UCSD-AML1 (cell line): ENCODE measurements around the gene RALA.

Source experiments
- DNase-seq: peaks from one replicate; lab custom pipeline; 2025; ENCODE audit not compliant: unreplicated experiment; lab: John Stamatoyannopoulos, UW

RALA gene

DNA sequence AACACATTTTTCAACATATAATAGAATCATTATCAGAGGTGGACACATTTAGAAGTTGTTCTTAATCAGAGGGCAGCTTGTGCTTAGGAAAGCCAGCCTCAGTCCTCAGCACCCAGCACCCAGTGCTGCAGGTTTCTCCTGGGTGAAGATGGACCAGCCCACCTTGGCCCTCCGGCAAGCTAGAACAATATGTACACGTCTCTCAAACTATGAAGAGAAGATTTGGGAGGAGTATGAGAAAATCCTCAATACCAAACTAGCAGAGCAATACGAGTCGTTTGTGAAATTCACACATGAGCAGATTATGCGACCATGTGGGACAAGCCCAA is 13.5 kb upstream of the RALA start:
- no peak for DNase-seq

DNA sequence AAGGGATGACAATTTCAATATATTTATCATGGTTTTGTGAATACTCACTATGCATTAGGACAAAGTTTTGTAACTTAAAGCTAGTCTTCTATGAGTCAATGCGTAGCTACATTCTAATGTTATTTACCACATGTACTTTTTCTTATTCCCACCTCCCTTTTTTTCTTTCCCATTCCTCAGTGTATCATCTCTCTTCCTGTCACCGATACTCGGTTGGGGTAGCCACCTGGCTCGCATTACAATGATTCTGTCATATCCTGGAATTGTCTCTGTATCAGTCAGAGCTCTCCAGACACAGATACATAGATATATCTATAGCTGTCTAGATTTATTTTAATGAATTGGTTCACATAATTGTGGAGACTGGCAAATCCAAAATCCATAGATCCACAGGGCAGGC is 9.8 kb upstream of the RALA start:
- DNase-seq, result no peak

DNA sequence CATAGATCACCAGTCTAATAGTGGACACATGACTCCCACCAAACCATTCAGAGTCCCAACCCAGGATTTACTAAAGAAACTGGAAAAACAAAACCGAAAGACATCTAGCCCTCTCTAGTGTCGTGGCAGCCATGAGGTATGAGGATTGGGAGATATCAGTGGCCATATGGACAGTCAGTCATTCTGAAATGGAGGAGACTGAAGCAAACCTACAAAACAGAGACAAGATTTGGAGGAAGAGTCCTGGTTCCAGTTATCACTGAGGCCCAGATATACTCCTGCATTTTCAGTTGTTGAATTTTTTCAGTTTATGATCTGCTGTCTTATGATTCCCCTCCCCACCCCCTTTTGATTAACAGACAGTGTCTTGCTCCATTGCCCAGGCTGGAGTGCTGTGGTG is 9.1 kb upstream of the RALA start:
- no peak for DNase-seq

DNA sequence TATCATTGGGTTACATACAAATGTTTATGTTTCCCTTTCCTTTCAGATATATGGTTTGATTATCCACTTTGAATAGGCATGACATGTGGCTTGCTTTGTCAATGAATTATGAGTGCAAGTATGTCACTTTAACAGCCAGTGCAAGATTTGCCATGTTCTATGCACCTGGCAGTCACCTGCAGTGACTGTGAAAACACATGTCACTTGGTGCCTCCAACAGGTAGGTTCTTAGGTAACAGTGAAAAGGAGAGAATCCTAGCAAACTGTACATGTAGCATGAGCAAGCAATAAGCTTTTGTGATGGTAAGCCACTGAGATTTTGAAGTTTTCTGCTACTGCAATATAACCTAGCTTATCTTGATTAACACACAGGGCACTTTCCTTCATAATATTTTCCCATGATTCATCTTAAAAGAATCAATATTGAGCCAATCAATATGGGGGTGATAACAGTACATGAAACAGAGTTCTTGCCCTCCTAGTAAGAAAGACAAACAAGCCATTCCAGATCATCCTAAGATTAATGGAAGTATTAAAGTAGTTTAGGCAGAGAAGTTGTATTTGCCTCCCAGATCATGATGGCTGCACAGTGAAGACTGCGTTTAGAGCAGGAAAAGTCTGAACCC is 7.9 kb upstream of the RALA start:
- DNase-seq, result no peak

DNA sequence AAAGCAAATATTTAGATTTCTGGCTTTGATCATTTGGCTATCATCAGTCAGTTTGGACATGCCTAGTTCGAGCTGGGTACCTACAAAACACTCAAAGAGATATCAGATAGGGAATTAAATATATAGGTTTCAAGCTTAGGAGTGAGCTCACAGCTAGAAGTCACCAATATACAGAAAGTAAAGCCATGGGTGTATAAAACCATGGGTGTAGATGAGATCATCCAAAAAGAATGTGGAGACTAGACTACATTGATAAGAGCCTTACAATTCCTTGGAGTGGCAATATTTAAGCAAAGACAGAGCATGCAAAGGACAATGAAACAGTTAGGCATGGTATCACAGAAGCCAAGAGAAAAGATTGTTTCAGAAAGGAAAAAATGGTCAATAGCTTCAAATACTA is 7.2 kb upstream of the RALA start:
- DNase-seq, result no peak

DNA sequence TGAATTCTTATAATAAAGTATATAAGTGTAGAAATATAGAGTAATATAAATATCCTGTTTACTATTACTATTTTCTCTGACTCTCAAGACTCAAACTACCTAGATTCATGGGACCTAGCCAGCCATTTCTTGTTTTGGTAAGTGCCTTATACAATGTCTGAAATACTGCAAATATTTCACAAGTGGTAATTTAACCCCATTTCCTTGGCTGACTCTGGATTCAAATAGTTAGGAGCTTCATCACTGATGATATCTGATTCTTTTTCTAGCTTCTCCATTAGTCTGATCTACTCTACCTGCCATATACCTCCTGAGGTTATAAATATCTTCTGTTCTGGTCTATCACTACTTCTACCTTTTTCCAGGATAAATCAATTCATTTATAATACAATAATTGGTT is 6.4 kb upstream of the RALA start:
- DNase-seq, result no peak

DNA sequence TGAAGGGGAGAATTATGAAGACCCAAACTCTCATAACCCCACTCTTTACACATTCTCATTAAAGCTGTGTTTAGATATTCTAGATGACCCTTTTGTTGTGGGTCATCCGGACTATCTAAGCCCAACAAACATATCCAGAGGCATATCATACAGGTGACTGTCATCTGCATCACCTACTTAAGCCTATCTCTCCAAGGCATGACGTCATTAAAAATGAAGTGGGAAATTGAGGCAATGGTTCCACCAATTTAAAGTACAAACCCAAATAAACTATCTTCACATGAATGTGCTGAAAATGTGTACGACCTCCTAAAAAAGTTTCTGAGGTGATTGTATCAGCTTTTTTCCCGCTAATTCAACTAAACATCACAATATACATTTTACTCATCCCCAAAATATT is 4.5 kb upstream of the RALA start:
- DNase-seq, result no peak

DNA sequence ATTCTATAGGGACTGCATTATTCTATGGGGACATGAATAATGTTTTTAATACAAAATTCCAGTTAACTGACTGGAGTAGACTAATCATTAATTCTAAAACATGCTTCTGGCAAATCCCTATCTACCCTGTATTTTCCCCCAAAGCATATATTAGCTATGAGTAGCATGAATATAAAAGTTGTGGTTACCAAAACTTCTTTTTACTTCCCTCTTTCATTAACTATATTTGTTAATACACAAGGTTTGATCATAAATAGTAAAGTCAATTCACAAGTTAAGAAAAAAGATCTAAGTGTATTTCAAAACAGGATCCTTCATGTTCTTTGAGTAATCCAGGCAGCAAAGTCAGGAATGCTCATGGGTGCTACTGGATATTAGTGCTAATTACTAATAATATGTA is 2.9 kb upstream of the RALA start:
- no peak for DNase-seq

DNA sequence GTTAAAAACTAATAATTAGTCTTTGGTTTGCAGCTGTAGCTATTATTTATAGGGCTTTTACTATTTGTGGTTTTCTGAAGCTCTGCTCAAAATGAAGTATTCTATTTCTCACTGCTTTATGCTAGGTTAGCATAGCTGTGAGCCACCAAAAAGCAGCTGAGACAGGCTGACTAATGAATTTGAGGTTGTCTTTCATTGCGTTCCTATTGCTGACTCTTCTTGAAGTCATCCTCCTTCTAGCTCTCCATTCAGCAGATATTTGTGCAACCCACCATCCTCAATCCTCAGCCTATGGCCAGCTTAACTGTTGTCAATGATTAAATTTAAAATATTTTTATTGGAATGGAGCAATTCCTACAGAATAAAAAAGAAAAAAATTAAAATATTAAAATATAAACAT is 2.1 kb upstream of the RALA start:
- DNase-seq, result no peak

DNA sequence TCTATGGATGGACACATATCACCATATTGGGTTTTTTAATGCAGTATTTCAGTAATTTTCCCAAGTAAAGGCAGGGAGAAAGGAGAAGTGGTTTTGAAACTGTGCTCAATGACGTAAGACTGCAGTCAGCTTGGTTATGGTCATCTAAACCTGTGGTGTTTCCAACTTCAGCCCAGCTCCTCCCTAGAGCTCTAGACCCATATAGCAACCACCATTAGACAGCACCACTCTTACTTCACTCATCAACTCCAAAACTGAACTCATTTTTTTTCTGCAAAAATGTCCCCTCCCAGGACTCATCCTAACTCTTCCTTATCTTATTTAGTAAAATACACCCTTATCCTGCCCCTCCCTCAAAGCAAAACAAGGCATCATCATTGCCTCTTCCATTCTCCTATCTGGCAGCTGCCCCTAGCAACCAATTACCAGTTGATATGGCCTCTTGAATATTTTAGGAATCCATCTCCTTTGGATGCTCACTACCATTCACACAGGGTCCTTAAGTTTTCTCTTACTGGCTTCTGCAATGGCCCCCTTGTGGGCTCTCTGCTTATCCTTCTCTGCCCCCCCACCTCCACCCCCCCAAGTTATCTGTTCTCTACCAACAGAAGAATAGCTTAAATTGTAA is 1.5 kb upstream of the RALA start:
- no peak for DNase-seq

DNA sequence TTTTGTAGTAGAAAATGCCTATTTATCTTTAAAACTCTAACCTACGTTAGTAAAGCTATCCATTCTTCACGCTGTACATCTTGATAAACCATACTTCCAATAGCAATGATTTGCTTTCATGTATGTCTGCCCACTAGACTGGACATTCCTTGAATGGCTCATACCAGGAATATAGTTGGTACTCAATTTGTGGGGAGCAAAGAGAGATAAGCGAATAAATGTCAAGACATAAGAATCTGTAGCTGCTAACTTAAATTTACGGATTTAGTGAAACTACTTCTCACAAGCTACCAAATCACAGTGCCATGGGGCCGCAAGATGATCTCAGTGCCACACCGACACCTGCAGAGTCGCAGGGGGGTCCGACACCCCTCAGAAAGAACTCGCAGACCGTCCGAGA is 763 bp upstream of the RALA start:
- no peak for DNase-seq

DNA sequence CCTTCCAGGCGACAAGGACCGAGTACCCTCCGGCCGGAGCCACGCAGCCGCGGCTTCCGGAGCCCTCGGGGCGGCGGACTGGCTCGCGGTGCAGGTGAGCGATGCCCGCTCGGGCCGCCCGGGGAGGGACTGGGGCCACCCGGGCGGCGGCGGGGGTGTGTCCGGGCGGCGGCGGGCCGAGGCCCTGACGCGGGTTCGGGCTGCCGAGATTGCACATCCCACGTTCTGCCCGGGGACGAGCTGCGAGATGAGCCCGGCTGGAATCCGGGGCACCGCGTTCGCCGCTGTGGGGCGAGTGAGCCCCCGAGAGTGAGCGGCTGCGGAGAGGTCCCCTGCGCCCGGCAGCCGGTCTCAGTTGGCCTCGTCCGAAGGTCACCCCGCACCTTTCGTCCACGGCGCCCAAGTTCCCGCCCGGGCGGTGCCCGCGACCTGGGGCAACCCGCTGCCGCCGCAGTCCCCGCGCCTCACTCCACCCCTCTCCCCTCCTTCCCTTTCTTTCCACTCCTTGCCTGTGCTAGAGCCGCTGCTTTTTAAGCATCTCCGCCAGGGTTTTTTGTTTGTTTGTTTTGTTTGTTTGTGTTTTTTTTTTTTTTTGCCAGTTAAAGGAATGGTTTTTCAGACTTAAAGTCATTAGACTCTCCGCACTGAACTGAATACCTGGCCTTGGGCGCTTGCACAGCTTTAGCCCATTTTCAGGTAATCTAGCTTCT is 515 bp downstream of the RALA start:
- peak; percentile 20 for DNase-seq

DNA sequence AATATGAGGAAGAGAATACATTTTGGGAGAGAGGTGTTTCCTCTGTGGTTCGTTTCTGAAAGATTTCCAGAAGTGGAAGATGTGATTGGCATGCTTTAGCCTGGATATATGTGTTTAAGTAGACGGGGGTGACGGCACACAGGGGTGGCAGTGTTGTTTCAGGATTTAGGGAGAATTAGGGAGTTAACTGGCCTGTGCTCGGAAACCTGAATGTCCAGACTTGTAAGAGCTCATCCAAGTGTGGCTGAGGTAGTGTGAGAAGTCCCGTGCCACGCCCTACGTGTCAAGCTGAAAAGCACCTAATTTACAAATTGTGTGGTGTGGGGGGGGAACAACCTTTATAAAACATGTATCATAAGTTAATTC is 1.1 kb downstream of the RALA start:
- DNase-seq, result peak; percentile 9

DNA sequence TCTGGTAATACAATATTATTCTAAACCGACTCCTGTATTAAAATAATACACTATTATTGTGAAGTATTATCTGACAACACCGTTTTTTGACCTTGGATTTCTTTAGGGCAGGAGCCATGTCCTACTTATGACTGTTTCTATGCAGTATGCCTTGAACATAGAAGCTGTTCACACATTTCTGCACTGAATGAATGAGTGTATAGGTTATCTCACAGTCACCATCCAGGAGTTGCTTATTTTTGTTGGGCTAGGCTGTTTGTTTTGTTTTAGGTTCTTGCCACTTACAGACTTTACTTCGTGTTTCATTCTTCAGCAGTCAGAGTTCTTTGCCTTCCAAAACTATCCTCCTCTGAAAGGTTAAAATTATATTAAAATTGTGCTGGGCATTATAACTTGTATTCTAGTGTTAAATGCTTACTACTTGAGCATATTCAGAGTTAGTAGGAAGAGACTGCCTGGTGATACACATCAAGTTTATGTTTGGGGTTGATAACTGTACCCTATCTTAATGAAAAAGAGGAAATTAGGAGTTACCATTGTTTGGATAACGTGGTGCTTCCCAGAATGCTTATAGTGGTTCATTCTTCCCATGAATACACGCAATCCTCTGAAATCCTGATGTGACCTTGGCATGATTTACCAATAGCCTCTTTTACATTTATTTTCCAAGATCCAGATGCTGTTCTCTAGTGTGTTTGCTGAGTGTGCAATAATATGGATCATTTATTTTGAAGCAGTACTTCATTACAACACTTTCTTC is 1.7 kb downstream of the RALA start:
- DNase-seq, result no peak

DNA sequence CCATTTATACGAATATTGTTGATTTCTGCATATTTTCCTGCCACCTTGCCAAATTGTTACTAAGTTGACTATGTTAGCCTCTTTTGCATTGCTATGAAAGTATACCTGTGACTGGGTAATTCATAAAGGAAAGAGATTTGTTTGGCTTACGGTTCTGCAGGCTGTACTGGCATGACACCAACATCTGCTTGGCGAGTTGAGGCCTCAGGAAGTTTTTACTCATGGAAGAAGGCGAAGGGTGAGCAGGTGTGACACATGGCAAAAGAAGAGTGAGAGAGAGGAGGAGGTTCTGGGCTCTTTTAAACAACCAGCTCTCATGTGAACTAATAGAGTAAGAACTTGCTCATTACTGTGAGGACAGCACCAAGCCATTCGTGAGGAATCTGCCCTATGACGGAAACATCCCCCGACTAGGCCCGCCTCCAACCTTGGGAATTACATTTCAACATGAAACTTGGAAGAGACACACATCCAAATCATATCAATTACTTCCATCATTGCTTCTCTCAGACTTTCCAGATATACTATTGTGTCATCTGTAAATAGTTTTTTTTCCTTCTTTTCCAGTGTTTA is 8.4 kb downstream of the RALA start:
- no peak for DNase-seq

DNA sequence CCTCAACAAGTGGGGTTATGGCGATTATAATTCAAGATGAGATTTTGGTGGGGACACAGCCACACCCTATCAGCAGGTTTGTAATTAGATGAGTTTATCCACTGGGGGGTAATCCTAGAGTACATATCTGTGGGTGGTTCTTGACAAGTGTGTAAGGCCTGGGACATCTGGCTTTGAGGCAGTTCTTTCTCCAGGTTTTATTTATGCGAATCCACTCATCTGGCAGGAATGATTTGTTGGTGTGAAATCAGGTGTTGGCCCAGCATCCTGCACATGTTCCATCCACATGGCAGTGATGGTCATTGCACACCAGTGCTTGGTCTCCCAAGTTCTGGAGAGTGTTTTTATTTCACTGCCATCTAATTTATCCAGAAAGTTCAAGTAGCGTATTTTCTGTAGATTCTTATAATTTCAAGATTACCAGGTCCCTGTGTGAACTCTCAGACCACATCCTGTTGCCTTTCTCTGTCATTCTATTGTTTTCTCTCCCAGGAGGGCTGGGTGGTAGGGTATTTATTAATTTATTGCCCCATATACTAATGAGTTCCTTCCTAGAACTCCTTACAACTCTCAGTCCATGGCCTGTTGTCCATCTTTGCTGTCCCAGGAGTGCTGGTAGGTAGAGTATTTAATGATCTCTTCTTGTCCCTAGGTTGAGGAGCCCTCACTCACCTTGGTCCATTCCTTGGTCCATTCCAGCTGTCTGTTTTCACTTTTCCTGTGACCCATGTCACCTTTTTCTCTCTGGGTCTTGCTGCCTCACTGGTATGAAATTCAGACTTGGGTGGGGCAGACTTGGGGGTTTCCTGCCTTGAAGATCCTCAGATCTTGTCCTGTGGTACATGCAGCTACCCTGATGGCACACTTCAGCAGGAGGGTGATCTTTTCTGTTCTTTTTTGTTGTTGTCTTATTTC is 10.4 kb downstream of the RALA start:
- no peak for DNase-seq

DNA sequence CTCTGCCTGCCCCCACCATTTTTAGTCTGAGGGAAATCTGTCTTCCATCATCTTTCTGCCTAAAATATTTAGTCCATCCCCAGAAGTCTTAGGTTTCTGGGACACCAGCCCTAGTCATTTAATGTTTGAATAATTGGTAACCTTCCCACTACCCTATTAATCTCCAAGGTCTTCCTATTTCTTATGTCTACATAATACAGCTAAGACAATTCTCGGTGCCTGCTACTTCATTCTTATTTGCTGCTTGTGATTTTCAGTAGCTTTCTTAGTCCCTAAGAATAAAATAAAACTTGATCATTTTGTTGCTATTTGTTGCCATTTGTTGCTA is 11.1 kb downstream of the RALA start:
- no peak for DNase-seq

DNA sequence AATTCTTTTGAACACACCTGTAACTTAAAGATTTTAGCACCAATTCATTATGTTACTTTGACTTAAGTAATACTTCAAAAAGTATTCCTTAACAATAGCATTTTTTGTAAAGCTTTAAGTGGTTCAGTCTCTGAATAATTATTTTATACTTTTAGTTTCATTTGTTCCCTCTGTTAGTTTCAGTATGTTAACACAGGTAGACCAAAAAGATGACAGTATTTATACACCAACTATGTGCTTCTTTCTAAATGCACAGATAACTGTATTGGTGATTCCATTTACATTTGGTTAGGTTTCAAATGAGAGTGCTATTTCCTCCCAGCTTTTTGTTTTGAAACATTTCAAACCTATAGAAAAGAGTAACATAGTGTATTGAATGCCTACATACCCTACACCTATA is 14.0 kb downstream of the RALA start:
- no peak for DNase-seq

DNA sequence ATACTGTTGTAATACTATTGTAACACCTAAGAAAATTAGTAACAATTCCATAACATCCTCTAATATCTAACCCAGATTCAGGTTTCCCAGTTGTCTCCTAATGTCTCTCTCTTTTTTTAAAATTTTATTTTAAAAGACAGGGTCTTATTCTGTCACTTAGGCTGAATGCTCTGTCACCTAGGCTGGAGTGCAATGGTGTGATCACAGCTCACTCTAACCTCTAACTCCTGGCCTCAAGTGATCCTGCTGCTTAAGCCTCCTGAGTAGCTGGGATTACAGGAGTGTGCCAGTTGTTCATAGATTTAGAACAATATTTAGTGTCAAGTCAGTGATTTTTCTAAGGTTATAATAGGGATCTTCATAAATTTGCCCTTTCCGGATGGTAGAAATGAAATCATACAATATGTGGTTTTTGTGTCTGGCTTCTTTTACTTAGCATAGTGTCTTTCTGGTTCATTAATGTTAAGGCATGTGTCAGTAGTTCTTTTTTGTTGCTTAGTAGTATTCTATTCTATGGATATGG is 14.7 kb downstream of the RALA start:
- DNase-seq, result no peak

DNA sequence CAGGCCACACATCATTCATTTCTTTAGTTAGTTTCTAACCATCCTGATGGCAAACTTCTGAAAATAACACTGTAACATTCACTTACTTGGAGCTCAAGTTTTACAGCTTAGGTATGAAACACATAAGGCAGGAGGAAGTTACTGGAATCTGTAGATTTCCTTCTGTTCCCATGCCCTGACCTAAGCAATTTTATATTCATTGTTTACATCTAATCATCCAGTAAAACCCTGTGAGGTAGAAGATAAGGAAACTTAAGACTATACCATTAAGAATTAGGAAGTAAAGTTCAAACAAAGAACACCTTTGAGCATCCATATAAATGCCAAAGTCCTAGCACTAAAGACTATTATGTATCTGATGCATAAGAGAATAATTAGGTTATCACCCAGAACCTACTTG is 19.5 kb downstream of the RALA start:
- DNase-seq, result no peak

DNA sequence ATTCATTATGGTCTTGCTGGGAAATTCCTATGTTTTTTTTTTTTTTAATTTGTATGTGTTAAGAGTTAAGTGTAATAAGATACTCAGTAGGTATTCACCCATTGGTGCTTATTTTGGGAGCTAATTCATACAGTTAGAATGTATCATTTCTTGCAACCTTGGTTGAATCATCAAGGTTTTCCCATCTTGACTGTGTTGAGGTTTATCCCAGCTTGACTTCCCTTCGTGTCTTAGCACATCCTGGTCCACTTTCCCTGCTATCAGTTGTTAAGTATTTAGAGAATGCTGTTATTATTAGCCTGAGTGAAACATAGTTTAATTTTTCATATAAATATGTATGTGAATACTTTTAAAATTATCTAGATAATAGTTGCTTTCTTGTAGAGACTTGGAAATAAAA is 20.8 kb downstream of the RALA start:
- DNase-seq, result no peak
